BE2C (cell line): ENCODE data around the gene USP14.

Source experiments
- DNase-seq: peaks from one replicate; pipeline ENCODE4 v3.0.0-alpha.2; 2020
- H3K27me3 ChIP-seq: fragments of 250-450 bp; sonication (Bioruptor Pico); 2 replicates; pipeline ENCODE4 v1.5.1; 2020; ENCODE audit warnings: mild to moderate bottlenecking
- H3K36me3 ChIP-seq: fragments of 250-450 bp; sonication (Bioruptor Pico); 2 replicates; pipeline ENCODE4 v1.5.1; 2020; ENCODE audit warnings: mild to moderate bottlenecking
- H3K4me1 ChIP-seq: fragments of 250-450 bp; sonication (Bioruptor Pico); 2 replicates; pipeline ENCODE4 v1.5.1; 2020
- H3K4me3 ChIP-seq: 2 replicates; pipeline ENCODE4 v1.5.1; 2011; ENCODE audit warnings: low read depth, low read length
- H3K9me3 ChIP-seq: fragments of 250-450 bp; sonication (Bioruptor Pico); 2 replicates; pipeline ENCODE4 v1.5.1; 2020
- TF ChIP-seq, protein P1 (sequence below): IDR thresholded peaks from 2 replicates; pipeline ENCODE4 v1.5.1; 2012; ENCODE audit warnings: mild to moderate bottlenecking, low read depth, low read length

USP14 gene

DNA sequence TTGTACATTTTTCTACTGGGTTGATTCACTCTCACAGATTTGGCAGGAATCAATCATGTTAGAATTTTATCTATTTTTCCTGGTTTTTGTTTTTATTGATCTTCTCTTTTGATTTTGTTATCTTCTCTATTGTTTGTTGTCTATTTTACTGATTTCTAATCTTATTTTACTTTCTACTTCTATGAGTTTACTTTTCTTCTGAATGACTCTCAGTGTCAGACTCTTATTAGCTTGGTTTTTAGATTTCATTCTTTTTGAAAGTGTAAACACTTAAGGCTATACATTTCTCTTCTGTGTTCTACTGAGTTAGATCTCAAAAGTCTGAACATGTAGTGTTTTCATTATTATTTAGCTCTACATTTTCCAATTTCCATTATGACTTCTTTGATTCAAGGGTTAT lies 62.4 kb downstream of the USP14 start:
- H3K36me3 ChIP-seq = peaks cover 16% of the 10 kb centered on the region
- no peak overlapping the region for H3K4me3 ChIP-seq
- H3K9me3 ChIP-seq = no peaks in the 10 kb centered on the region
- TF ChIP-seq, protein P1, sequence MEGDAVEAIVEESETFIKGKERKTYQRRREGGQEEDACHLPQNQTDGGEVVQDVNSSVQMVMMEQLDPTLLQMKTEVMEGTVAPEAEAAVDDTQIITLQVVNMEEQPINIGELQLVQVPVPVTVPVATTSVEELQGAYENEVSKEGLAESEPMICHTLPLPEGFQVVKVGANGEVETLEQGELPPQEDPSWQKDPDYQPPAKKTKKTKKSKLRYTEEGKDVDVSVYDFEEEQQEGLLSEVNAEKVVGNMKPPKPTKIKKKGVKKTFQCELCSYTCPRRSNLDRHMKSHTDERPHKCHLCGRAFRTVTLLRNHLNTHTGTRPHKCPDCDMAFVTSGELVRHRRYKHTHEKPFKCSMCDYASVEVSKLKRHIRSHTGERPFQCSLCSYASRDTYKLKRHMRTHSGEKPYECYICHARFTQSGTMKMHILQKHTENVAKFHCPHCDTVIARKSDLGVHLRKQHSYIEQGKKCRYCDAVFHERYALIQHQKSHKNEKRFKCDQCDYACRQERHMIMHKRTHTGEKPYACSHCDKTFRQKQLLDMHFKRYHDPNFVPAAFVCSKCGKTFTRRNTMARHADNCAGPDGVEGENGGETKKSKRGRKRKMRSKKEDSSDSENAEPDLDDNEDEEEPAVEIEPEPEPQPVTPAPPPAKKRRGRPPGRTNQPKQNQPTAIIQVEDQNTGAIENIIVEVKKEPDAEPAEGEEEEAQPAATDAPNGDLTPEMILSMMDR = no peak
- no peaks in the 10 kb centered on the region for H3K27me3 ChIP-seq
- DNase-seq = no peak
- H3K4me1 ChIP-seq = no peaks in the 10 kb centered on the region

DNA sequence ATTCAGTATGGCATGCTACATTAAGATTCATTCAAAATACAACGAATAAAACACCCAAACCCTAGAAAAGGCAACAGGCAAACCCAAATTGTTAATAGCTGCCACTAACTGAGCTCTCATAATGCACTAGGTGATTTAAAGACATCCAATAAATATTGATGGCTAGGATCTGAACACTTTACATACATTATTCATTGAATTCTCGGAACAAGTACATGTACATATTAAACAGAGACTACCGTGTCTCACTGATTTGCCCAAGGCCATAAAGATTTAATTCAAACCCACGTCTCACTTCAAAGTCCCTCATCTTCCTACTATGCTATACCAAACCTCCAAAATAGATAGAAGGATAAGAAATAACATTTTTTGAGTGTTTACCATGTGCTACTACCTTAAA lies 67.4 kb downstream of the USP14 start:
- DNase-seq = no peak
- H3K9me3 ChIP-seq = no peaks in the 10 kb centered on the region
- H3K4me1 ChIP-seq = no peaks in the 10 kb centered on the region
- no peaks in the 10 kb centered on the region for H3K27me3 ChIP-seq
- no peak overlapping the region for H3K4me3 ChIP-seq
- peaks cover 3% of the 10 kb centered on the region; the same call in 1 of the 2 replicates for H3K36me3 ChIP-seq
- TF ChIP-seq, protein P1 = no peak

DNA sequence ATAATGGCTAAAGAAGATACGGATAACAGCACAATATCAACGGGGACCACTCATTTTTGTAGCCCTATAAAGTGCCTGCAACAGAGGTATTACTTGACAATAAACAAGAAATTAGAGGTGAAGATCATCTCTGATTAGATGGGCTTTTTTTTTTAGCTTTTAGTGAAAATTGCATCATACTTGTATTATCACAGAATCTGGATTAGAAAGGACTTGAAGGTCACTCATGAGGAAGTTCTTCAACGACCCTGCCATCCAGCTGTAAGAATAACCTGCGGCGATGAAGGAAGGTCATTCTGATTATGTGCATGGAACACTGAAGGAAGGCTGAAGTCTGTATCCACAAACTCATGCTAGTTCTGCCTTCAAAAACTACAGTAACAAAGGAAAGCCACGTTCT lies 69.0 kb downstream of the USP14 start:
- H3K4me1 ChIP-seq = no peaks in the 10 kb centered on the region
- TF ChIP-seq, protein P1 = no peak
- DNase-seq = no peak
- H3K27me3 ChIP-seq = no peaks in the 10 kb centered on the region
- H3K36me3 ChIP-seq = peaks cover 3% of the 10 kb centered on the region; the same call in 1 of the 2 replicates
- no peaks in the 10 kb centered on the region for H3K9me3 ChIP-seq
- no peak overlapping the region for H3K4me3 ChIP-seq

DNA sequence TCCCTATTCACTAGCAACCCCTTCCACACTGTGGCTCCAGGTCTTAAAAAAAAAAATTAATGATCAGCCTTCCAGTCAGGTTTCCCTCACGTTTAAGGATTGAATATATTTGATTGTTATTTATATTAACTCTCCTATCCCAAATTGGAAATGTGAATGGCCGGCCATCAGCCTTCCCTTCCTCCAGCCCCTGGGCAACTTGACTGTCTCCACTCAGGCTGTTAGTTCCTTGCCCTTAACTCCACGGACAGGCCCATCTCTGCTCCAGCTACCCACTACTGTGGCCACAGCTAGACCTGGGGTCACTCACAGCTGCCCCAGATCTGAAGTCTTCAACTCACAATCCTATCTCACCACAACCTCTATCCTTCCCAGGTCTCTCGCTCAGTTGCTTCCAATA lies 69.5 kb downstream of the USP14 start:
- Histone ChIP-seq H3K27me3 (no peaks in the 10 kb centered on the region), H3K36me3 (peaks cover 3% of the 10 kb centered on the region; the same call in 1 of the 2 replicates), H3K4me3 (no peak overlapping the region), H3K9me3 (no peaks in the 10 kb centered on the region), H3K4me1 (no peaks in the 10 kb centered on the region)
- no peak for DNase-seq
- TF ChIP-seq, protein P1 = no peak

DNA sequence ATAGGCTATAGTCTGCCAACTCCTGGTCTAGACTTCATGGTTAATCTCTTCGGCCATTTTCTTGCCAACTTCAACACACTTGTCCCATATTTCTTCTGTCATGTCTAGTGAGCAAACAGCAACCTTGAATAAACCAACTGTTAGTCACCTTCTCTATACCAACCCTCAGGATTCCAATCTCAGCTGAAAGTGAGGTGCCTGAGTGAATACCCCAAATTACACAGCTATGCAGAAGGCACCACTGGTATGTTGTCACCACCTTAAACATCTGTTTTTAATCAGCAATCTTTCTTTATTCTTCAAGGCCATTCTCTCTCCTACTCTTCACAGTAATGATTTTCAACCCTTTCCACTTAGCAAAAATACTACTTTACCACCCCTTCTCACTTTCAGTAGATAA lies 70.2 kb downstream of the USP14 start:
- H3K27me3 ChIP-seq = no peaks in the 10 kb centered on the region
- no peak overlapping the region for H3K4me3 ChIP-seq
- H3K36me3 ChIP-seq = peaks cover 3% of the 10 kb centered on the region; the same call in 1 of the 2 replicates
- TF ChIP-seq, protein P1 = no peak
- no peak for DNase-seq
- no peaks in the 10 kb centered on the region for H3K4me1 ChIP-seq
- no peaks in the 10 kb centered on the region for H3K9me3 ChIP-seq

DNA sequence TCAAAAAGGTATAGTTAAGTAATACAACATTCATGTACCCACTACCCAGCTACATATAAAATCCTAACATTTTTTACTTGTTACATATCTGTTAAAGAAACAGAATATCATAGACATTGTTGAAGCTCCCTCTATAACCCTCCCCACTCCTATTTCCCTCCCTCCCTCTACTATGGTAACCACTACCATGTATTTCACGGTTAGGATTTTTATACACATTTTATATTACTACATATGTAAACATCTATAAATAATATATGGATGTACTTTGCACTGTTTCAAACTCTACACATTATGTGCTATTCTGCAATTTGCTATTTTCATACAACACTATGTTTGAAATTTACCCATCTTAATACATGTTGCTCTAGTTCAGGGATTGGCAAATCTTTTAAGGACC lies 73.2 kb downstream of the USP14 start:
- TF ChIP-seq, protein P1 = no peak
- H3K27me3 ChIP-seq = no peaks in the 10 kb centered on the region
- H3K4me3 ChIP-seq = no peak overlapping the region
- H3K4me1 ChIP-seq = no peaks in the 10 kb centered on the region
- H3K36me3 ChIP-seq = no peaks in the 10 kb centered on the region
- no peak for DNase-seq
- no peaks in the 10 kb centered on the region for H3K9me3 ChIP-seq
